Mesothelial cell of epicardium (in vitro differentiated cells): Measurements from ENCODE around the gene MNT. TPM values are rescaled to one million over a fixed set of nuclear protein-coding genes. Genes with fewer than 3 reads are reported as not detected.
A peak's percentile ranks its signal among the peaks of the same experiment; 100 is the strongest.

ENCODE experiments used
- DNase-seq, 2 experiments: peaks; one replicate each; pipeline ENCODE4 v3.0.0; 2021; ENCODE audit warnings: low spot score in 2 of 2; ENCODE audit not compliant: unreplicated experiment in 2 of 2
- H3K27ac Mint-ChIP-seq: 2 replicates; pipeline ENCODE4 v1.8.0; 2021; ENCODE audit warnings: mixed read lengths
- H3K27me3 Mint-ChIP-seq: 2 replicates; pipeline ENCODE4 v1.8.0; 2021; ENCODE audit warnings: low read depth, mixed read lengths
- H3K36me3 Mint-ChIP-seq: 2 replicates; pipeline ENCODE4 v1.8.0; 2021; ENCODE audit warnings: mixed read lengths
- H3K4me1 Mint-ChIP-seq: 2 replicates; pipeline ENCODE4 v1.8.0; 2021; ENCODE audit warnings: mixed read lengths
- H3K4me3 Mint-ChIP-seq: 2 replicates; pipeline ENCODE4 v1.8.0; 2021; ENCODE audit warnings: mild to moderate bottlenecking, moderate library complexity, mixed read lengths
- H3K9me3 Mint-ChIP-seq: 2 replicates; pipeline ENCODE4 v1.8.0; 2021; ENCODE audit warnings: mixed read lengths
- CTCF ChIP-seq: fragments of 200-600 bp; sonication (generic); IDR thresholded peaks from one replicate; pipeline ENCODE4 v1.5.0; 2021; ENCODE audit warnings: antibody characterized with exemption; ENCODE audit not compliant: unreplicated experiment
- total RNA-seq: library from RNA; stranded (reverse); gene quantifications from 3 replicates; pipeline ENCODE4 v1.2.1, GENCODE V29; 2021

The MNT gene
- total RNA-seq, 1 donor from 2014 or later = 49.1 TPM

GRCh38 chr17:2372681-2373080, 28.2 kb downstream of the MNT start:
- Mint-ChIP-seq H3K4me3 (no peak overlapping the region), H3K9me3 (no peaks in the 10 kb centered on the region), H3K4me1 (peaks cover 8% of the 10 kb centered on the region), H3K27me3 (no peaks in the 10 kb centered on the region), H3K36me3 (no peaks in the 10 kb centered on the region), H3K27ac (no peak overlapping the region)
- no peak for DNase-seq
- no peak for TF ChIP-seq CTCF

- H3K4me3 Mint-ChIP-seq = no peak overlapping the region
- H3K27ac Mint-ChIP-seq = no peak overlapping the region
- H3K9me3 Mint-ChIP-seq = no peaks in the 10 kb centered on the region
- TF ChIP-seq CTCF = no peak
- H3K4me1 Mint-ChIP-seq = peaks cover 8% of the 10 kb centered on the region
- no peak for DNase-seq
- H3K36me3 Mint-ChIP-seq = no peaks in the 10 kb centered on the region
- no peaks in the 10 kb centered on the region for H3K27me3 Mint-ChIP-seq
These were observed 28.7 kb downstream of the MNT start for GRCh38 chr17:2372180-2372579.

GRCh38 chr17:2371183-2372130, 29.4 kb downstream of the MNT start:
- Mint-ChIP-seq H3K27ac (no peak overlapping the region), H3K27me3 (no peaks in the 10 kb centered on the region), H3K9me3 (no peaks in the 10 kb centered on the region), H3K36me3 (peaks cover 2% of the 10 kb centered on the region), H3K4me3 (no peak overlapping the region), H3K4me1 (peaks cover 8% of the 10 kb centered on the region)
- TF ChIP-seq CTCF = no peak
- no peak for DNase-seq

- no peaks in the 10 kb centered on the region for H3K9me3 Mint-ChIP-seq
- H3K27ac Mint-ChIP-seq = no peak overlapping the region
- no peak overlapping the region for H3K4me3 Mint-ChIP-seq
- H3K36me3 Mint-ChIP-seq = peaks cover 2% of the 10 kb centered on the region
- no peaks in the 10 kb centered on the region for H3K27me3 Mint-ChIP-seq
- H3K4me1 Mint-ChIP-seq = peaks cover 7% of the 10 kb centered on the region
- no peak for TF ChIP-seq CTCF
- no peak for DNase-seq
These were observed 30.7 kb downstream of the MNT start for GRCh38 chr17:2370211-2370589.

GRCh38 chr17:2369551-2370210, 31.2 kb downstream of the MNT start:
- Mint-ChIP-seq H3K27me3 (no peaks in the 10 kb centered on the region), H3K27ac (peak overlapping the region; percentile 59), H3K4me1 (peaks cover 2% of the 10 kb centered on the region), H3K4me3 (no peak overlapping the region), H3K36me3 (peaks cover 2% of the 10 kb centered on the region), H3K9me3 (no peaks in the 10 kb centered on the region)
- TF ChIP-seq CTCF = no peak
- DNase-seq = no peak
